WTC11 (cell line): ENCODE results near the gene CCDC50. TPM values are rescaled to one million over a fixed set of nuclear protein-coding genes. Genes with fewer than 3 reads are reported as not detected.

ENCODE experiments used
- ATAC-seq: fragments of 200-7000 bp; cut with Tn5 transposase; 2 replicates; pipeline ENCODE4 v1.10.0; 2021; ENCODE audit warnings: mild to moderate bottlenecking, moderate library complexity
- CTCF ChIA-PET: fragments of 300-600 bp; sonication (Branson Sonifier 250); formaldehyde crosslinking; loops from one replicate; lab custom pipeline; 2021; ENCODE audit warnings: antibody characterized with exemption; lab: Charles Lee
- POLR2A ChIA-PET: fragments of 350-600 bp; sonication (Branson Sonifier 250); formaldehyde crosslinking; loops from one replicate; lab custom pipeline; 2021; ENCODE audit warnings: antibody characterized with exemption; lab: Charles Lee
- DNase-seq: peaks from one replicate; pipeline ENCODE4 v3.0.0; 2021; ENCODE audit warnings: low spot score
- H3K27ac Mint-ChIP-seq: 2 replicates; pipeline ENCODE4 v1.8.0; 2021; ENCODE audit warnings: mixed read lengths
- H3K27me3 Mint-ChIP-seq: 2 replicates; pipeline ENCODE4 v1.8.0; 2021; ENCODE audit warnings: low read depth, mild to moderate bottlenecking, moderate library complexity, mixed read lengths
- H3K36me3 Mint-ChIP-seq: 2 replicates; pipeline ENCODE4 v1.8.0; 2021; ENCODE audit warnings: mixed read lengths
- H3K4me1 Mint-ChIP-seq: 2 replicates; pipeline ENCODE4 v1.8.0; 2022; ENCODE audit warnings: mixed read lengths
- H3K4me3 Mint-ChIP-seq: 2 replicates; pipeline ENCODE4 v1.8.0; 2021; ENCODE audit warnings: mild to moderate bottlenecking, moderate library complexity, mixed read lengths
- H3K9me3 Mint-ChIP-seq: 2 replicates; pipeline ENCODE4 v1.8.0; 2021; ENCODE audit warnings: mixed read lengths
- ATF1 ChIP-seq: sonication (generic); formaldehyde crosslinking; IDR thresholded peaks from 2 replicates; pipeline ENCODE4 v1.8.1; 2023; ENCODE audit warnings: mild to moderate bottlenecking, moderate library complexity, missing genetic modification reagents
- ATF6 ChIP-seq: sonication (generic); formaldehyde crosslinking; IDR thresholded peaks from 2 replicates; pipeline ENCODE4 v1.8.1; 2023; ENCODE audit warnings: mild to moderate bottlenecking, missing genetic modification reagents
- CBFB ChIP-seq: sonication (generic); formaldehyde crosslinking; IDR thresholded peaks from 2 replicates; pipeline ENCODE4 v1.8.1; 2022; ENCODE audit warnings: mild to moderate bottlenecking, low read depth, missing genetic modification reagents
- ESRRA ChIP-seq: sonication (generic); formaldehyde crosslinking; IDR thresholded peaks from 2 replicates; pipeline ENCODE4 v1.8.1; 2022; ENCODE audit warnings: mild to moderate bottlenecking, missing genetic modification reagents, borderline replicate concordance
- FOXP1 ChIP-seq: sonication (generic); formaldehyde crosslinking; IDR thresholded peaks from 2 replicates; pipeline ENCODE4 v1.8.0; 2022; ENCODE audit warnings: missing genetic modification reagents, mild to moderate bottlenecking, moderate library complexity, borderline replicate concordance
- GABPB1 ChIP-seq: sonication (generic); formaldehyde crosslinking; IDR thresholded peaks from 2 replicates; pipeline ENCODE4 v1.8.1; 2023; ENCODE audit warnings: mild to moderate bottlenecking, missing genetic modification reagents
- GRHL2 ChIP-seq: fragments of 250-450 bp; sonication (Bioruptor Pico); IDR thresholded peaks from 2 replicates; pipeline ENCODE4 v1.8.0; 2022; ENCODE audit warnings: mild to moderate bottlenecking, moderate library complexity; ENCODE audit not compliant: insufficient replicate concordance, severe bottlenecking
- MLX ChIP-seq: sonication (generic); formaldehyde crosslinking; IDR thresholded peaks from 2 replicates; pipeline ENCODE4 v1.8.1; 2023; ENCODE audit warnings: mild to moderate bottlenecking, missing genetic modification reagents, moderate library complexity
- NFATC4 ChIP-seq: fragments of 250-450 bp; sonication (Bioruptor Pico); IDR thresholded peaks from 2 replicates; pipeline ENCODE4 v1.9.0; 2021; ENCODE audit warnings: mild to moderate bottlenecking
- NR1H2 ChIP-seq: sonication (generic); formaldehyde crosslinking; IDR thresholded peaks from 2 replicates; pipeline ENCODE4 v1.9.0; 2021; ENCODE audit warnings: mild to moderate bottlenecking, moderate library complexity, missing genetic modification reagents
- RORB ChIP-seq: fragments of 250-450 bp; sonication (Bioruptor Pico); IDR thresholded peaks from 2 replicates; pipeline ENCODE4 v1.9.0; 2021; ENCODE audit warnings: mild to moderate bottlenecking
- TEAD1 ChIP-seq: sonication (generic); formaldehyde crosslinking; IDR thresholded peaks from 2 replicates; pipeline ENCODE4 v1.8.0; 2022; ENCODE audit warnings: mild to moderate bottlenecking, missing genetic modification reagents
- ZNF317 ChIP-seq: sonication (generic); formaldehyde crosslinking; IDR thresholded peaks from 2 replicates; pipeline ENCODE4 v1.8.1; 2023; ENCODE audit warnings: low read depth, mild to moderate bottlenecking, moderate library complexity, missing genetic modification reagents, borderline replicate concordance
- ZNF416 ChIP-seq: fragments of 250-450 bp; sonication (Bioruptor Pico); IDR thresholded peaks from 2 replicates; pipeline ENCODE4 v1.9.0; 2021; ENCODE audit warnings: mild to moderate bottlenecking, inconsistent platforms
- total RNA-seq: library from RNA; stranded (reverse); gene quantifications from 3 replicates; pipeline ENCODE4 v1.2.3, GENCODE V29; 2021
- TF ChIP-seq, protein P1 (sequence below): sonication (generic); formaldehyde crosslinking; IDR thresholded peaks from 2 replicates; pipeline ENCODE4 v1.8.1; 2023; ENCODE audit warnings: mild to moderate bottlenecking, missing genetic modification reagents
- TF ChIP-seq, protein P2 (sequence below): fragments of 250-450 bp; sonication (Bioruptor Pico); IDR thresholded peaks from 2 replicates; pipeline ENCODE4 v1.9.0; 2021; ENCODE audit warnings: mild to moderate bottlenecking, borderline replicate concordance
- TF ChIP-seq, protein P3 (sequence below): sonication (generic); formaldehyde crosslinking; IDR thresholded peaks from 2 replicates; pipeline ENCODE4 v1.8.0; 2023; ENCODE audit warnings: missing genetic modification reagents
- TF ChIP-seq, protein P4 (sequence below): fragments of 250-450 bp; sonication (Bioruptor Pico); IDR thresholded peaks from 2 replicates; pipeline ENCODE4 v1.9.0; 2021; ENCODE audit warnings: mild to moderate bottlenecking

Gene CCDC50
- total RNA-seq, 1 experiment from 2014 or later = 33.1 TPM

GRCh38 chr3:191414286-191414685 lies 85.1 kb downstream of the CCDC50 start (continued):
- TF ChIP-seq MLX = no peak
- no peak for TF ChIP-seq ZNF416 (CRISPR knock-in tag)
- no peak for TF ChIP-seq NR1H2
- TF ChIP-seq FOXP1 (CRISPR knock-in tag) = no peak
- TF ChIP-seq, protein P1, sequence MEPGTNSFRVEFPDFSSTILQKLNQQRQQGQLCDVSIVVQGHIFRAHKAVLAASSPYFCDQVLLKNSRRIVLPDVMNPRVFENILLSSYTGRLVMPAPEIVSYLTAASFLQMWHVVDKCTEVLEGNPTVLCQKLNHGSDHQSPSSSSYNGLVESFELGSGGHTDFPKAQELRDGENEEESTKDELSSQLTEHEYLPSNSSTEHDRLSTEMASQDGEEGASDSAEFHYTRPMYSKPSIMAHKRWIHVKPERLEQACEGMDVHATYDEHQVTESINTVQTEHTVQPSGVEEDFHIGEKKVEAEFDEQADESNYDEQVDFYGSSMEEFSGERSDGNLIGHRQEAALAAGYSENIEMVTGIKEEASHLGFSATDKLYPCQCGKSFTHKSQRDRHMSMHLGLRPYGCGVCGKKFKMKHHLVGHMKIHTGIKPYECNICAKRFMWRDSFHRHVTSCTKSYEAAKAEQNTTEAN (CRISPR knock-in tag) = no peak
- no peak for TF ChIP-seq NFATC4 (CRISPR knock-in tag)
- TF ChIP-seq, protein P2, sequence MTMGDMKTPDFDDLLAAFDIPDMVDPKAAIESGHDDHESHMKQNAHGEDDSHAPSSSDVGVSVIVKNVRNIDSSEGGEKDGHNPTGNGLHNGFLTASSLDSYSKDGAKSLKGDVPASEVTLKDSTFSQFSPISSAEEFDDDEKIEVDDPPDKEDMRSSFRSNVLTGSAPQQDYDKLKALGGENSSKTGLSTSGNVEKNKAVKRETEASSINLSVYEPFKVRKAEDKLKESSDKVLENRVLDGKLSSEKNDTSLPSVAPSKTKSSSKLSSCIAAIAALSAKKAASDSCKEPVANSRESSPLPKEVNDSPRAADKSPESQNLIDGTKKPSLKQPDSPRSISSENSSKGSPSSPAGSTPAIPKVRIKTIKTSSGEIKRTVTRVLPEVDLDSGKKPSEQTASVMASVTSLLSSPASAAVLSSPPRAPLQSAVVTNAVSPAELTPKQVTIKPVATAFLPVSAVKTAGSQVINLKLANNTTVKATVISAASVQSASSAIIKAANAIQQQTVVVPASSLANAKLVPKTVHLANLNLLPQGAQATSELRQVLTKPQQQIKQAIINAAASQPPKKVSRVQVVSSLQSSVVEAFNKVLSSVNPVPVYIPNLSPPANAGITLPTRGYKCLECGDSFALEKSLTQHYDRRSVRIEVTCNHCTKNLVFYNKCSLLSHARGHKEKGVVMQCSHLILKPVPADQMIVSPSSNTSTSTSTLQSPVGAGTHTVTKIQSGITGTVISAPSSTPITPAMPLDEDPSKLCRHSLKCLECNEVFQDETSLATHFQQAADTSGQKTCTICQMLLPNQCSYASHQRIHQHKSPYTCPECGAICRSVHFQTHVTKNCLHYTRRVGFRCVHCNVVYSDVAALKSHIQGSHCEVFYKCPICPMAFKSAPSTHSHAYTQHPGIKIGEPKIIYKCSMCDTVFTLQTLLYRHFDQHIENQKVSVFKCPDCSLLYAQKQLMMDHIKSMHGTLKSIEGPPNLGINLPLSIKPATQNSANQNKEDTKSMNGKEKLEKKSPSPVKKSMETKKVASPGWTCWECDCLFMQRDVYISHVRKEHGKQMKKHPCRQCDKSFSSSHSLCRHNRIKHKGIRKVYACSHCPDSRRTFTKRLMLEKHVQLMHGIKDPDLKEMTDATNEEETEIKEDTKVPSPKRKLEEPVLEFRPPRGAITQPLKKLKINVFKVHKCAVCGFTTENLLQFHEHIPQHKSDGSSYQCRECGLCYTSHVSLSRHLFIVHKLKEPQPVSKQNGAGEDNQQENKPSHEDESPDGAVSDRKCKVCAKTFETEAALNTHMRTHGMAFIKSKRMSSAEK (CRISPR knock-in tag) = no peak
- TF ChIP-seq, all 79 proteins: peak for 0

GRCh38 chr3:191414732-191415131 lies 85.5 kb downstream of the CCDC50 start:
- ChIA-PET POLR2A (interaction anchor here (0.5 kb wide), 1 partner anchor 404 kb away, joined by 4 read pairs; no protein-coding TSS in a partner anchor), CTCF (interaction anchor here (1.7 to 2.5 kb wide), 2 partner anchors 278 to 395 kb away, joined by 4 to 8 read pairs; no protein-coding TSS in a partner anchor)
- peaks cover 17% of the 10 kb centered on the region for H3K36me3 Mint-ChIP-seq
- peaks cover 13% of the 10 kb centered on the region for H3K4me1 Mint-ChIP-seq
- no peak overlapping the region for H3K4me3 Mint-ChIP-seq
- TF ChIP-seq GRHL2 (no peak), RORB (no peak), TEAD1 (CRISPR knock-in tag) (no peak), GABPB1 (CRISPR knock-in tag) (no peak), ZNF317 (no peak), ATF1 (no peak), ESRRA (no peak), ATF6 (CRISPR knock-in tag) (no peak), CBFB (CRISPR knock-in tag) (no peak)
- TF ChIP-seq, protein P3, sequence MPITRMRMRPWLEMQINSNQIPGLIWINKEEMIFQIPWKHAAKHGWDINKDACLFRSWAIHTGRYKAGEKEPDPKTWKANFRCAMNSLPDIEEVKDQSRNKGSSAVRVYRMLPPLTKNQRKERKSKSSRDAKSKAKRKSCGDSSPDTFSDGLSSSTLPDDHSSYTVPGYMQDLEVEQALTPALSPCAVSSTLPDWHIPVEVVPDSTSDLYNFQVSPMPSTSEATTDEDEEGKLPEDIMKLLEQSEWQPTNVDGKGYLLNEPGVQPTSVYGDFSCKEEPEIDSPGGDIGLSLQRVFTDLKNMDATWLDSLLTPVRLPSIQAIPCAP (CRISPR knock-in tag) = no peak
- TF ChIP-seq, protein P4, sequence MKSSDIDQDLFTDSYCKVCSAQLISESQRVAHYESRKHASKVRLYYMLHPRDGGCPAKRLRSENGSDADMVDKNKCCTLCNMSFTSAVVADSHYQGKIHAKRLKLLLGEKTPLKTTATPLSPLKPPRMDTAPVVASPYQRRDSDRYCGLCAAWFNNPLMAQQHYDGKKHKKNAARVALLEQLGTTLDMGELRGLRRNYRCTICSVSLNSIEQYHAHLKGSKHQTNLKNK (CRISPR knock-in tag) = no peak
- ATAC-seq = no peak
- no peak for DNase-seq
- peaks cover 19% of the 10 kb centered on the region for H3K9me3 Mint-ChIP-seq
- H3K27ac Mint-ChIP-seq = no peak overlapping the region
- no peaks in the 10 kb centered on the region for H3K27me3 Mint-ChIP-seq
